GM19395 (cell line): ENCODE results near the gene PDCD11.
"Not testable (repeated sequence)": the region's sequence is repeated elsewhere in the genome, so short reads cannot be mapped to it uniquely, and the experiment has no call there.

Source experiments
- ATAC-seq: cut with Tn5 transposase; IDR thresholded peaks from one replicate; pipeline ENCODE4 v1.9.1; 2021; ENCODE audit warnings: mild to moderate bottlenecking, moderate library complexity; ENCODE audit not compliant: unreplicated experiment

The PDCD11 gene

DNA sequence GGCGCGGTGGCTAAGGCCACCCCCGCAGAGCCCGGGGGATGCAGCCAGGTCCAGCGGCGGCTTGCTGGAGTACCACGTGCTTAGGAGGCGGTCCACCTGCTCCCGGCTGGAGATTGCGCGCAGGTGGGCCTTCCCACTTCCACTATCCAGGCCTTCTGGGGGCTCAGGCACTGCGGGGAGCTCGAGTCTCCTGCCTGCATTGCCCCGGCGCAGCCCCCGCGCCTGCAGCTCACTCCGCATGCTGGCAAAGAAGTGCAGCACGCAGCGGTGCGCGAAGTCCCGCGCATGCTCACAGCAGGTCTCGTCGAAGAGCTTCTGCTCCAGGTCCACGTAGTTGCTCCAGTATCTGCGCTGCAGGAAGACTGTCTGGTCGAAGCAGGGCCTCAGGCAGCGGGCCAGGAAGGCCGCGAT is 76.8 kb downstream of the PDCD11 start:
- no peak for ATAC-seq

DNA sequence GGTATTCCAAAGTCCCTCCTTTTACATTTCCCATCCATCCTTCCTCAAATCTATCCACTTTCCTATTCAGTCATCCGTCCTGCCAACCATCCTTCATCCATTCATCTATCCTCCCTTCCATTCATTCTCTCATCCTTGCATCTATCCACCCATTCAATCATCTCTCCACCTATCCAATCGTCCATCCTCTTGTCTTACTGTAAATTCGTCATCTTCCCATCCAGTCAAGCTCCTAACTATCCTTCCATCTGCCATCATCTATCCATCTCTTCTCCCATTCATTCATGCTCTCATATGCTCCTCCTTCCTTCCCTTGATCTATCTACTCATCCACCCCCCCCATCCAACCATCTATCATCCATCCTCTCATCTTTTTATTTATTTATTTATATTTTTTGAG is 77.7 kb downstream of the PDCD11 start:
- ATAC-seq = no peak

DNA sequence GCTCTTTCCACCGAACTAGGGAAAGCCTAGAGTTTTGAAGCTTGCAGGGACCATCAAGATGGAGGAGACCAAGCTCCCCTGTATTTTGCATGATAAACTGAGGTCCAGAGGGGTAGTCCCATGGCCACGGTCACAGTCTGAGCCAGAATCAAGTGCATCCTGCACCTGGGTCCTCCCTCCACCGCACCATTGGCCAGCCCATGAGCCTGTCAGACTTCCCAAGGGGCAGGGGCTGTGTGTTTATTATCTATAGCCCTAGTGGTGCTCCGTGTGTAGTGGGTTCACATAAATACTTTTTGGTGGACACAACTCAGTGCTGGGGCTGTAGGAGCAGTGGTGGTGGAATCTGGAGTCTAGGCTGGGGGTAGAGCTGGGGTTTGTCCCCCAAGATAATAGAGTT is 79.0 kb downstream of the PDCD11 start:
- no peak for ATAC-seq

- no peak for ATAC-seq
Observed at GRCh38 chr10:103476046-103476768, 79.8 kb downstream of the PDCD11 start.

GRCh38 chr10:103478671-103479070 is 82.2 kb downstream of the PDCD11 start:
- no peak for ATAC-seq

DNA sequence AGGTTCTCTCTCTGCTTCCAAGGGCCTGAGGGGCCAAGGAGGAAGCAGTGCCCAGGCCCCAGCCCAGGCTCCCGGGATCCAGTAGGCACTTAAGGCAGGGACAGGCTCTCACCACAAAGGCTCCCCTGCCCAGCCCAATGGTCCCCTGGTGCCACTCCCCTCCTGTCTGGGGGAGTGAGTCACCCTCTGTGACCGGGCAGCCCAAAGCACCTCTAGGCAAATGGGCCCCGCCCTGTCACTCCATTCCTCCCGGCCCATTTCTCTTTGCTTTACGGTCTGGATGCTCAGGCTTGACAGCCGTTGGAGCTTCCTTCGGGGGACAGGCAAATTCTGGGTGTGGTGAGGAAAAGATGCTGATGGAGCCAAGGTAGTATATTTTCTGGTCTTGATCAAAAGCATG is 82.7 kb downstream of the PDCD11 start, which contains the start of gene CALHM3:
CALHM3 (minus strand) TSS at position 106 of the 400 bp plus-strand sequence. CDS start 208 bp downstream, outside the sequence.
- ATAC-seq = no peak

GRCh38 chr10:103480521-103480920 is 84.1 kb downstream of the PDCD11 start:
- ATAC-seq = no peak

DNA sequence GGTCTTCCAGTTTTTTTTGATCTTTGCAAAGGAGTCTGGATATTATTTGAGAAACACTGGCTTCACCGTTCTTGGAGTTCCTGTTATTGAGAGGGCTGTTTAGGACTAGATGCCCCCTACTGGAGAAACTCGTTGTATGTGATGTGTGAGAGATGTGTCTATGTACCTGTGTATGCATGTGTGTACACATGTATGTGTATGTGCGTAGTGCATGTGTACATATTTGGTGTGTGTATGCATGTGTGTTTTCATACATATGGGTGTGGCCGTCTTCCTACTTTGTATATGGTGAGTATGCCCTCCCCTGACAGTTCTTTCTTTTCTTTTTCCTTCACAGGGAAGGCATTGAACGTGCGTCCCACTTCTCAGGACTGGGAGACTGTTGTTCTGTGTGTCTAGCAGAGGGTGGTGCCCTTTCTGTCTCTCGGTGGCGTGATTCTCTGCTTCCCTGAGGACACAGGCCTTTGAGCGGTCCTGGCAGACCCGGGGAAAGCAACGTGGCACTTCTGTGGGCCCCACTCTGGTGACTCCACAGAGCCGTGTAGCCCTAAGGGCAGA is 85.6 kb downstream of the PDCD11 start:
- ATAC-seq = no peak

DNA sequence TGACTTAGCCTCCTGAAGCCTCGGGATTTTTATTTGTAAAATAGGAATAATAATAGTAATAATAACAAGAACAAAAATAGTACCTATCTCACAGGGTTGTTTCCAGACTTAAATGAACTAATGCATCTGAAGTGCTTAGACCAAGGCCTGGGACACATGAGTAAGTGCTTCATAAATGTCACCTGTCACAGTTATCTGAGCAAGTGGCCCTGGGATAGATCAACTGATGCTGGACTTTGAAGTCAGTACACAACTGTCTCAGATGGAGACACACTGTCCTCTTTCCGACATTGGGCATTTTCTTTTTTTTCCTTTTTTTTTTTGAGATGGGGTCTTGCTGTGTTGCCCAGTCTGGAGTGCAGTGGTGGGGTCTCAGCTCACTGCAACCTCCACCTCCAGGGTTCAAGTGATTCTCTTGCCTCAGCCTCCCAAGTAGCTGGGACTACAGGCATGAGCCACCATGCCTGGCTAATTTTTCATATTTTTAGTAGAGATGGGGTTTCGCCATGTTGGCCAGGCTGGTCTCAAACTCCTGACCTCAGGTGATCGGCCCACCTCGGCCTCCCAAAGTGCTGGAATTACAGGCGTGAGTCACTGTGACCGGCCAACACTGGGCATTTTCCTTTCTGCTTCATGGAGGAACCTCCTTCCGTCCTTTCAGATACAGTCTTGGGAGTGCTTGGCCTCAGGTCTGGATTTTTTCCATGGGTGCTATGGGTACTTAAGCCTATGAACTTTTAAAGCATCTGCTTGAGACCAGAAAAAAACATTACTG is 90.4 kb downstream of the PDCD11 start:
- ATAC-seq = not testable (repeated sequence)

DNA sequence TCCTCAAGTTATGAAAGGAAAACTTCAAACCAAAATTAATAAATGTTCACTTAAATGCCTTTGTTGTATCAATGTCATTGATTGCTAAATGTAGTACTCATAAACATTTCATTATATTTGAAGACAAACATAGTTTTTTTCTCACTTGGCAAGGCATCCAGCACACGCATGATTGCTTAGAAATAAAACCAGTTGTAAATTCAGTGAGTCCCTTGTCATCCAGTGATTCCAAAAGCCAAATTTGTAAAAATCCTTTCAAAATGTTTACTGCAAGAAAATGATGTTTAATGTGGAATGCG is 90.9 kb downstream of the PDCD11 start:
- no peak for ATAC-seq

GRCh38 chr10:103490986-103491314 is 94.5 kb downstream of the PDCD11 start:
- peak; percentile 10 for ATAC-seq

- no peak for ATAC-seq
Observed at GRCh38 chr10:103491729-103492364, 95.4 kb downstream of the PDCD11 start.

DNA sequence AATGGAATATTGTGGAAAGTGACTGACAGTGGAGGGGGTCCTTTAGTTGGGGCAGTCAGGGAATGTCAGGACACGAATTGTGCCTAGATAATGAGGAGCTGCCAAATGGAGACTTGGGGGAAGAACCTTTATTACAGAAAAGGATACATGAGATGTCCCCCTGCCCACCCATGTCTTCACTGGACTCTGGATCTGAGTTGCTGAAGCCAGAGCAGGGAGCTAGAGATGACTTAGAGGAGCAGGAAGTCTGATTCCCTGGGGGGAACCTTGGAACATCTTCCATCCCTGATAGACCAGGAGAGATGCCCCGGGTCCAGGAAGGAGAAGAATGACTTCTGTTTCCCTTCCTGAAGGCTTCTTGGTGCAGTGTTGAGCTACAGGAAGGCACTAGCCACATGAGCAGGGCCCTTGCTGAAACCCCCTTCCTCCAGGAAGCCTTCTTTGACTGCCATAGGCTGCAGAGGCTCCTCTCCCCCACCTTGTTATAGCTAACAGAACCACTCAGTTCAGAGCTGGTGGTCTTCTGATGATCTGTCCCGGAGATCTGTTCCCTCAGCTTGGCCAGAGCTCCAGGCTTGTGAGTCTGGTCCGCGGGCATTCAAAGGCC is 96.3 kb downstream of the PDCD11 start:
- ATAC-seq = no peak

- ATAC-seq = no peak
Observed at GRCh38 chr10:103493362-103493915, 97.0 kb downstream of the PDCD11 start, which contains the start of gene NEURL1. TSS of gene NEURL1 (plus strand) at chr10:103493705. CDS start at chr10:103494388, 683 bp downstream.

DNA sequence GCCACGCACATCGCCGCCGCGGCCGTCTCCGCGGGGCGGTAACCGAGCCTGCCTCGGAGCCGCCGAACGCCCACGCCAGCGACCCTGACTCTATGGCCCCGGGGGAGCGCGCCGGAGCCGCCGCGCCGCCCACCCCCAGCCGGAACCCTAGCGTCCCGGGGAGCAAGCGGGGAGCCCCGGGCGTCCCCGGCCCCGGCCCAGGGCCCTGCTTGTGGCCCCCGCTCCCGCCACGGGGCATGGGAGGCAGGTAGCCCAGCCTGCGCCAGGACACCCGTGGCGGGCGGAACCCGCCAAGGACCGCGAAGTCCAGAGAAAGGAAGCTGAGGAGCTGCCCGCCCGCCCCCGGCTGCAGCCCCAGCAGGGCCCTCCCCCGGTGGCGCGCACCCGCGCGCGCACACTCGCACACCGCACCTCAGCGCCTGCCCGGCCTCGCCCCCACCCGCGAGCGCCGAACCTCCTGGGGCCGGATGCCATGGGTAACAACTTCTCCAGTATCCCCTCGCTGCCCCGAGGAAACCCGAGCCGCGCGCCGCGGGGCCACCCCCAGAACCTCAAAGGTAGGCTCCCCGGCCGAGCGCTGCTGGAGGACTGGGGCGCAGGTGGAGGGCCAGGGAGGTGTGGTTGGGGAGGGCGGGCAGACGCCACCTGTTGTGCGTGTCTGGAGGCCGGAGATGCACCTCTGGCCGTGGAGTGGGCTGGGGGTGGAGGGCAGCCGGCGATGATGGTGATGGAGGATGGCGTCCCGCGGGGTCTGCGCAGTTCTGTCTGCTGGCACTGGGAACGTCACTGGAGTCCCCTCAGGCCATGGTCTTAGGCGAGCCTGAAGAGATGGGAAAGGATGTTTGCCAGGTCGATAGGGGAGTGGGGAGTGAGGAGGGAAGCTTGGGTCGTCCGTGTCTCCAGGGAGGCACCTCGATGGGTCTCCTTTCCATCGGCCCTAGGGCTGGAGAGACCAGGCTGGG is 97.8 kb downstream of the PDCD11 start:
- no peak for ATAC-seq

DNA sequence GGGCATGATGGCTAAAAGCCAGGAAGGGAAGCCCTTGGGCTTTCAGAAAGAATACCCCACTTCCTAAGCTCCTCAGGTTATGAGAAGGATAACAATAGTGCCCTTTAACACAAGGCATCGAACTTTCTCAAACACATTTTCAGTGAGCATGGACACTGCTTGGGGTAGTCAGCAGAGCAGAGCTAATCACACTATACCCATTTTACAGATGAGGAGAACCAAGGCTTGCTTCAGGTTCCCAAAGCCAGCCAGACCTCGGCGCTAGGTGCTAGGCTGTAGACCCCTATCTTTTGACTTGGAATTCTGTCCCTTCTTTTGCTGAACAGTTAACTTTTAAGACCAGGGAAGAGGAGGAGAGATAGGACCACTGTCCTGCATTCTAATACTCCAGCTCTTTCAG is 98.9 kb downstream of the PDCD11 start:
- no peak for ATAC-seq
